Measurements from ENCODE around the gene CDH18. TPM values are rescaled to one million over a fixed set of nuclear protein-coding genes. Genes with fewer than 3 reads are reported as not detected.

The CDH18 gene
- total and polyA plus RNA-seq, 2 donors (not counting 3 experiments of a cell fraction or from before 2014, with no cell fraction given): 0.06 TPM; not detected in 1

DNA sequence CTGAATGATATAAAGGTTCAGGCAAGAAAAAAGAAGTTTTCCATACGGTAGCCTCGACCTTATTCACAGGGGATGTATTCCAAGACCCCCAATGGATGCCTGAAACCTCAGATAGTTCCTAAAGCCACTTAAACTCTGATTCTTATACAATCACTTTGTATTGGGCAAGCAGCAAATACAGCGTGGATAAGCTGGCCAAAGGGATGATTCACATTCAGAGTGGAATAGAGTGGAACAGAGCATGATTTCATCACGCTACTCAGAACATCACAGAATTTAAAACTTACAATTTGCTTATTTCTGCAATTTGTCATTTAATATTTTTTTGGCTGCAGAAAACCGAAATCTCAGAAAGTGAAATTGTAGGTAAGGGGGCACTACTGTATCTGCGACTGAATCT, 40.5 kb upstream of the CDH18 start:
- dilution Hi-C loops (cut with MboI; ENCODE audit: extremely low pct_ligation_motif_present, low sequenced_read_pairs): no loop called here
- Histone ChIP-seq H3K4me1 (ENCODE audit: control insufficient read depth, extremely low read depth, insufficient read depth, low read length) (no peaks in the 10 kb centered on the region), H4K20me1 (replicated peaks; ENCODE audit: control insufficient read depth, extremely low read depth, insufficient read depth, low read length) (no peaks in the 10 kb centered on the region), H3K36me3 (ENCODE audit: control insufficient read depth in 2 of 2, extremely low read depth in 1 of 2, insufficient read depth in 2 of 2, low read length in 2 of 2) (no peaks in the 10 kb centered on the region), H3K9me3 (replicated peaks; ENCODE audit: control insufficient read depth, insufficient read depth, low read length) (peaks cover 1% of the 10 kb centered on the region), H2AFZ (ENCODE audit: low read depth, low read length) (no peak overlapping the region), H3K9ac (replicated peaks; ENCODE audit: extremely low read depth, insufficient read depth, low read length) (no peak overlapping the region), H3K4me3 (replicated peaks in 1 of 3; ENCODE audit: insufficient read depth in 1 of 3, low read depth in 1 of 3, low read length in 3 of 3) (no peak overlapping the region), H3K79me2 (ENCODE audit: control insufficient read depth, insufficient read depth, low read length) (no peaks in the 10 kb centered on the region), H3K9me1 (replicated peaks; ENCODE audit: control insufficient read depth, extremely low read depth, insufficient read depth, low read length) (no peaks in the 10 kb centered on the region), H3K27me3 (ENCODE audit: control insufficient read depth in 2 of 2, insufficient read depth in 2 of 2, low read length in 2 of 2) (no peaks in the 10 kb centered on the region), H3K27ac (ENCODE audit: insufficient read depth, low read depth, low read length) (no peak overlapping the region), H3K4me2 (ENCODE audit: insufficient read depth, low read length) (no peak overlapping the region)
- intact Hi-C loops (cut with micrococcal nuclease): no loop called here
- BruUV-seq (replicated peaks): no TSS peak
- FAIRE-seq: no peak
- ChIA-PET POLR2A (no interaction called here), CTCF (no interaction called here)
- no peak for TF ChIP-seq JUN (IDR thresholded peaks at IDR 0.05; ENCODE audit: borderline replicate concordance, insufficient read depth, insufficient read length, low read depth)
- no peak for TF ChIP-seq MAX (IDR thresholded peaks at IDR 0.05; ENCODE audit: insufficient read depth, insufficient read length)
- no peak for TF ChIP-seq POLR2A (IDR thresholded peaks at IDR 0.05; ENCODE audit: low read depth, low read length)
- no peak for TF ChIP-seq POLR2AphosphoS5 (IDR thresholded peaks at IDR 0.05; ENCODE audit: insufficient read depth, low read depth, low read length)
- no peak for TF ChIP-seq CTCF (IDR thresholded peaks at IDR 0.05; ENCODE audit: extremely low read depth in 1 of 2, insufficient read depth in 1 of 2, low read depth in 1 of 2, low read length in 2 of 2)
- TF ChIP-seq GATA2 (IDR thresholded peaks at IDR 0.05; ENCODE audit: insufficient read depth, insufficient read length, low read depth, low read length): no peak
- TF ChIP-seq MYC (IDR thresholded peaks at IDR 0.05; ENCODE audit: low read depth, low read length): no peak
- no peak for TF ChIP-seq FOS (IDR thresholded peaks at IDR 0.05; ENCODE audit: borderline replicate concordance, insufficient read depth, low read length)
- DNase-seq (ENCODE audit: low read depth, low spot score): no peak

Data from endothelial cell of umbilical vein (primary cell).